AG09319 (cell line): ENCODE data around the gene FAM161A.
"Not testable (repeated sequence)": the region's sequence is repeated elsewhere in the genome, so short reads cannot be mapped to it uniquely, and the experiment has no call there.

Source experiments
- DNase-seq: peaks from one replicate; pipeline ENCODE4 v3.0.0-alpha.2; 2010; ENCODE audit warnings: low read depth; ENCODE audit errors: extremely low read depth
- TF ChIP-seq, protein P1 (sequence below): IDR thresholded peaks from 2 replicates; pipeline ENCODE4 v1.5.1; 2011; ENCODE audit warnings: low read depth, mild to moderate bottlenecking, inconsistent platforms, low read length, moderate library complexity

FAM161A gene

DNA sequence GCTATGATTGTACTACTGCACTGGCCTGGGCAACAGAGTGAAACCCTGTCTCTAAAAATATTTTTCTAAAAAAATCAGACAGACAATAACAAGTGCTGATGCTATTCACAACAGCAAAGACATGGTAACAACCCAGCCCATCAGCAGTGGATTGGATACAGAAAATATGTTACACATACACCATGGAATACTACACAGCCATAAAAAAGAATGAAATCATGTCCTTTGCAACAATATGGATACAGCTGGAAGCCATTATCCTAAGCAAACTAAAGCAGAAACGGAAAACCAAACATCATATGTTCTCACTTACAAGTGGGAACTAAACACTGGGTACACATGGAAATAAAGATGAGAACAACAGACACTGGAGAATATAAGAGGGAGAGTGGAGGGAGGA lies 19.9 kb downstream of the FAM161A start:
- TF ChIP-seq, protein P1, sequence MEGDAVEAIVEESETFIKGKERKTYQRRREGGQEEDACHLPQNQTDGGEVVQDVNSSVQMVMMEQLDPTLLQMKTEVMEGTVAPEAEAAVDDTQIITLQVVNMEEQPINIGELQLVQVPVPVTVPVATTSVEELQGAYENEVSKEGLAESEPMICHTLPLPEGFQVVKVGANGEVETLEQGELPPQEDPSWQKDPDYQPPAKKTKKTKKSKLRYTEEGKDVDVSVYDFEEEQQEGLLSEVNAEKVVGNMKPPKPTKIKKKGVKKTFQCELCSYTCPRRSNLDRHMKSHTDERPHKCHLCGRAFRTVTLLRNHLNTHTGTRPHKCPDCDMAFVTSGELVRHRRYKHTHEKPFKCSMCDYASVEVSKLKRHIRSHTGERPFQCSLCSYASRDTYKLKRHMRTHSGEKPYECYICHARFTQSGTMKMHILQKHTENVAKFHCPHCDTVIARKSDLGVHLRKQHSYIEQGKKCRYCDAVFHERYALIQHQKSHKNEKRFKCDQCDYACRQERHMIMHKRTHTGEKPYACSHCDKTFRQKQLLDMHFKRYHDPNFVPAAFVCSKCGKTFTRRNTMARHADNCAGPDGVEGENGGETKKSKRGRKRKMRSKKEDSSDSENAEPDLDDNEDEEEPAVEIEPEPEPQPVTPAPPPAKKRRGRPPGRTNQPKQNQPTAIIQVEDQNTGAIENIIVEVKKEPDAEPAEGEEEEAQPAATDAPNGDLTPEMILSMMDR: no peak
- no peak for DNase-seq

DNA sequence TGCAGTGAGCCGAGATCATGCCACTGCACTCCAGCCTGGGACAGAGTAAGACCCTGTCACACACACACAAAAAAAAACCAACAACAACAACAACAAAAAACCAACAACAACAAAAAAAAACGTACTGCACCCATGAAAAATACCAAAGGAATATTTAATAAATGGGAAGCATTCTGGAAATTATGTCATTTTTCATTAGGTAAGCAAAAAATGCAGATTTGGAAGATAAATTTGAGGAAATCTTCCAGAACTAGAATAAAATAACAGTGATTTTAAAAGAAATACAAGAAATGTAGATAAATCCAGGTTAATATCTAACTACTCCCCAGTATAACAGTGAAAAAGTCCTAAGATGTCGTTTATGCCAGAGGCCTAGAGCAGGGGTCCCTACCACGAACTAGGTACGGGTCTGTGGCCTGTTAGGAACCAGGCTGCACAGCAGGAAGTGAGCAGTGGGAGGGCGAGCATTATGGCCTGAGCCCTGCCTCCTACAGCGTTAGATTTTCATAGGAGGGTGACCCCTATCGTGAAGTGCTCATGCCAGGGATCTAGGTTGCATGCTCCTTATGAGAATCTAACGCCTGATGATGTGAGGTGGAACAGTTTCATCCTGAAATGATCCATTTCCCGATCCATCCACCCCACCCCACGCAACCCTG lies 21.5 kb downstream of the FAM161A start:
- TF ChIP-seq, protein P1: no peak
- DNase-seq: no peak

DNA sequence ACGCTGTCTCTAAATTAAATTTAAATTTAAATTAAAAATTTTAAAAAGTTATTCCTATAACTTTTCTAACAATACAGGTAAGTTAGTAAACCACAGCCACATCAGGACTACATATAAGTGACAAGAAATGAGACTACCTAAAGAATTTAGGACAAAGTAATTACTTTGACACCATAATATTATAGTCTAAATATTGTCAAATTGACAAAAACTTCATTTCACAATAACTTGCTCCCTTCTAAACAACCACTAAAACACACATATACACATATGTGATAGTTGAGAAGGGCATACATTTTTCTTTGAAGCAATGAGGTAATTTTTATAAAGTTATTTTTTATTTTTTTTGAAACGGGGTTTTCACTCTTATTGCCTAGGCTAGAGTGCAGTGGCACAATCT lies 31.6 kb downstream of the FAM161A start:
- no peak for DNase-seq
- TF ChIP-seq, protein P1: no peak

DNA sequence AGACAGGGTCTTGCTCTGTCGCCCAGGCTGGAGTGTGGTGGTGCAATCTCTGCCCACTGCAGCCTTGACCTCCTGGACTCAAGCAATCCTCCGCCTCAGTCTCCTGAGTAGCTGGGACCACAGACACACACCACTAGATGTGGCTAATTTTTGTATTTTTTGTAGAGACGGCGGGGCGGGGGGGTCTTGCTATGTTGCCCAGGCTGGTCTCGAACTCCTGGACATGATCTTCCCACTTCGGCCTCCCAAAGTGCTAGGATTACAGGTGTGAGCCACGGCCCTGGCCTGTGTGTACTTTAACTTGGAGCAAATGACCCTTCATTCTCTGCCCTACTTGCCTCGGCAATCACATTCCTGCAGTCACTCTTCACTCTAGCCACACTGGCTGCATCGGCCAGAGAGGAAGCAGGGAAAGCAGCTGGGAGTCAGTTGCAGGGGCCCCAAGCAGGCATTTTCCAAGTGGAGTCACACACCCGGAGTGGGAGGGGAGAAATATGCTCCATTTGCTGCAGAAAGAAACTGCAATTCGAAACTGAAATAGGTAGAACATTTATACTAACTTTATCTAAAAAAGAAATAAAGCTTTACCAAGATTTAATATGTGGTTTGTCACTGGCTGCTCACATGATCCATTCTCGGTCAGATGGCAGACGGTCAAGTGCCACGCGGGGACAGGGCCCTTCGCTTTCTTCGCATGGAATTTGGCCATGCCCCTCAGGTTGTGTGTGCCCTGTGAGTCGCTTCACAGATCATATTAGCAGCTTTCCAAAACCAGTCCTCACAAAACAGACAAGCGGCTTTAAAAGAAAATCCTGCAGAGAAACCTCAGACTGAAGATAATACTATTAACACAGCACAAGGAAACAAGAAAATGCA lies 37.1 kb downstream of the FAM161A start:
- no peak for DNase-seq
- TF ChIP-seq, protein P1: no peak

DNA sequence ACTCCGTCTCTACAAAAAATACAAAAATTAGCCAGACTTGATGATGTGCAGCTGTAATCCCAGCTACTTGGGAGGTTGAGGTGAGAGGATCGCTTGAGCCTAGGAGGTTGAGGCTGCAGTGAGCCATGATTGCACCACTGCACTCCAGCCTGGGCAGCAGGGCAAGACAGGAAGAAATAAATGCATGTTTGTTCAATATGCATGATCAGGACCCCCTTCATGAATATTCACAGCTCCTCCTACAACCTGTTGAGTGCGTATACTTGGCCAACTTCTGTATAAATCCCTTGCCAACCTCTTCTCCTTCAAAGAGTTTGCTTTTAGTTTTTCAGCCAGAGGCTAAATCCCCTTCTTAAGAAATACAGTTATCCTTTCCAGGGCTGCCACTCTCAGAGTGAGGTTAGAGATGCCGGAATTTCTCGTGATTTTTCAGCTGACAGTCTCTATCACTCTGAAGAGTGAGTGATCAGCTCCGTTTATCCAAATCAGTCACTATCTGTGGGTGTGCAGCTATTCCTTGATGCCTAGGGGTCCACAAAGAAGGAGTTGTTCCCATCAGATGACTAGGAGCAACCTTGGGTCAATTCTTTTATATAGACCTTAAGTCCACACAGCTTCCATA lies 39.2 kb downstream of the FAM161A start:
- TF ChIP-seq, protein P1: no peak

DNA sequence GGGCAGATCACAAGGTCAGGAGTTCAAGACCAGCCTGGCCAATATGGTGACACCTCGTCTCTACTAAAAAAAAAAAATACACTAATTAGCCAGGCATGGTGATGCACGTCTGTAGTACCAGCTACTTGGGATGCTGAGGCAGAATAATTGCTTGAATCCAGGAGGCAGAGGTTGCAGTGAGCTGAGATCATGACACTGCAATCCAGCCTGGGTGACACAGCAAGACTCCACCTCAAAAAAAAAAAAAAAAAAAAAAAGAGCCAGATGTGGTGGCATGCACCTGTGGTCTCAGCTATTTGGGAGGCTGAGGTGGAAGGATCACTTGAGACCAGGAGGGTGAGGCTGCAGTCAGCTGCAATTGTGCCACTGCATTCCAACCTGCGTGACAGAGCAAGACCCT lies 40.5 kb downstream of the FAM161A start:
- DNase-seq: not testable (repeated sequence)

More for the DNA sequence above, 39.2 kb downstream of the FAM161A start:
- DNase-seq: no peak

DNA sequence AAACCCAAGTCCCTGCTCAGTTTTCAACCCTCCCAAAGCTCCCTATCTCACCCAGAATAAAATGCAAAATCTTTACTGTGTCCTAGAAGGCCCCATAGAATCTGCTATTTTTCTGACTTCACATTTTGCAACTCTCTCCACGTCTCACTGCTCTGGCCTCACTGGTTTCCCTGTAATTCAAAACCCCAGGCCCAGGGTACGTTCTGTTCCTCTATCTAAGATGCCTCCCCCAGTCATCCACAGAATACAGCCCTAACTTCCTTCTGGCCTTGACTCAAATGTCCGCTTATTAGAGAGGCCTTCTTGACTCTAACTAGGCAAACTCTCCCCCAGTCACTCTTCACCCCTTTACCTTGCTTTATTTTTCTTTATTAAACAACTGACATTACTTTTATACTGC lies 42.0 kb downstream of the FAM161A start:
- no peak for DNase-seq
- TF ChIP-seq, protein P1: no peak

DNA sequence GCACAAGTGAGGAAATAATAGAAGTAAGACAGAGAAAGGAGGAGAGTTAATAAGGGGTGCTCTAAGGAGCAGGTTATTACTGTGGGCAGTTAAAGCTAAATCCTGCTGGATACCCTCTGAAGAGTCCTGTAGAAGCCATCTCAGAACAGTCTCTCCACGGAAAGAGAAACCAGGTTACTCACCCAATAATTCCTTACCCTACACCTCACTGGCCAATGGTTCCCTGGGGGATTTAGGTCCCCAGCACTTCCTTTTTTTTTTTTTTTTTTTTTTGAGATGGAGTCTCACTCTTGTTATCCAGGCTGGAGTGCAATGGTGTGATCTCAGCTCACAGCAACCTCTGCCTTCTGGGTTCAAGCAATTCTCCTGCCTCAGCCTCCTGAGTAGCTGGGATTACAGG lies 43.7 kb downstream of the FAM161A start:
- DNase-seq: not testable (repeated sequence)

DNA sequence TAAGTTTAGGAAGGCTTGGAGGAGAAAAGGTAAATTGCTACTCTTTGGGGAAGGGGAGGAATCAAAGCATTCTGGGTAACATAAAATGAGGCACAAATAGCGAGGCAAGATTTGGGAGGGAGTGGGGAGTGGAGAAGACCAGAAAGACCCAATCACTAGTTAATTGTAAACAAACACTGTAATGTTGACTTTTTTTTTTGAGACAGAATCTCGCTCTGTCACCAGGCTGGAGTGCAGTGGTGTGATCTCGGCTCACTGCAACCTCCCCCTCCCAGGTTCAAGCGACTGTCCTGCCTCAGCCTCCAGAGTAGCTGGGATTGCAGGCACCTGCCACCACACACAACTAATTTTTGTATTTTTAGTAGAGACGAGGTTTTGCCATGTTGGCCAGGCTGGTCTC lies 45.2 kb downstream of the FAM161A start:
- DNase-seq: not testable (repeated sequence)
